Glomerular visceral epithelial cell (primary cell): Measurements from ENCODE around the gene KCNJ2.
A peak's percentile ranks its signal among the peaks of the same experiment; 100 is the strongest.

ENCODE experiments used
- DNase-seq: peaks from one replicate; pipeline ENCODE4 v3.0.0-alpha.2; 2016; ENCODE audit errors: extremely low spot score

Gene KCNJ2

GRCh38 chr17:70159980-70160379, 9.4 kb upstream of the KCNJ2 start:
- no peak for DNase-seq

- DNase-seq: no peak
Measured at GRCh38 chr17:70161519-70161918, 7.8 kb upstream of the KCNJ2 start.

GRCh38 chr17:70165383-70165782, 3.9 kb upstream of the KCNJ2 start:
- DNase-seq: no peak

GRCh38 chr17:70166615-70167014, 2.7 kb upstream of the KCNJ2 start:
- DNase-seq: no peak

GRCh38 chr17:70168044-70168976, 1.0 kb upstream of the KCNJ2 start:
- peak; percentile 65 for DNase-seq

- DNase-seq: peak; percentile 16
Measured at GRCh38 chr17:70169709-70170597, 621 bp downstream of the KCNJ2 start.

- DNase-seq: no peak
Measured at GRCh38 chr17:70171159-70171558, 1.8 kb downstream of the KCNJ2 start.

- no peak for DNase-seq
Measured at GRCh38 chr17:70172449-70172848, 3.1 kb downstream of the KCNJ2 start.

GRCh38 chr17:70172923-70173322, 3.6 kb downstream of the KCNJ2 start:
- DNase-seq: peak; percentile 11

- no peak for DNase-seq
Measured at GRCh38 chr17:70173681-70174080, 4.3 kb downstream of the KCNJ2 start.

GRCh38 chr17:70181376-70181775, 12.0 kb downstream of the KCNJ2 start:
- DNase-seq: no peak

GRCh38 chr17:70181866-70182265, 12.5 kb downstream of the KCNJ2 start:
- no peak for DNase-seq

GRCh38 chr17:70183508-70183907, 14.2 kb downstream of the KCNJ2 start:
- no peak for DNase-seq

GRCh38 chr17:70184207-70184606, 14.9 kb downstream of the KCNJ2 start:
- DNase-seq: no peak

GRCh38 chr17:70184770-70185169, 15.4 kb downstream of the KCNJ2 start:
- peak; percentile 26 for DNase-seq

- DNase-seq: no peak
Measured at GRCh38 chr17:70185285-70185684, 16.0 kb downstream of the KCNJ2 start.

GRCh38 chr17:70187383-70187782, 18.1 kb downstream of the KCNJ2 start:
- no peak for DNase-seq

GRCh38 chr17:70190959-70191805, 21.9 kb downstream of the KCNJ2 start:
- DNase-seq: no peak

GRCh38 chr17:70195091-70195490, 25.8 kb downstream of the KCNJ2 start:
- no peak for DNase-seq

- no peak for DNase-seq
Measured at GRCh38 chr17:70201872-70202419, 32.6 kb downstream of the KCNJ2 start.

- DNase-seq: no peak
Measured at GRCh38 chr17:70202840-70203239, 33.5 kb downstream of the KCNJ2 start.
